Measurements from ENCODE around the gene IRAK3. TPM values are rescaled to one million over a fixed set of nuclear protein-coding genes. Genes with fewer than 3 reads are reported as not detected.

Gene IRAK3
- polyA plus RNA-seq, 1 donor from 2014 or later = 0.31 TPM

DNA sequence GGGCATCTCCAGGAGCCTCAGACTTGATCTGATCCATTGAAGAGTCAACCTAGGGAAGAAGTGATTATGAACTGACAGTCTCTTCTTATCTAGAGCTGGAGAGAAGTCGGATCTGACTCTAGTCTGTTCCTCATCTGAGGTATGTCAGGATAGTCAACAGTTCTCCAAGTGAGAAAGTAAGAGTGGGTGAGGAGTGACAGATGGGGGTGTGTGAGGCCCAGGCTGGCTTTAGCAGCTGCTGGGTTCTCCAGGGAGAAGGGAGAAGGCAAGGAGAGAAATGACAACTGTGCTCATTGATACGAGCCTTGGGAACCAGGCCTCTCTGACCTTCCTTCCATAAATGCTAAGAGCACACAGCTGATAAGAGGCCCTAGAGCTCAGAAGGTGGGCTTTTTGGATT is 53.3 kb downstream of the IRAK3 start:
- Histone ChIP-seq H3K9ac (ENCODE audit: low read length) (no peak overlapping the region), H3K27ac (ENCODE audit: low read length) (no peak overlapping the region)
- no peak for TF ChIP-seq RAD21 (conservative IDR thresholded peaks at IDR 0.05)
- TF ChIP-seq TAF1 (IDR thresholded peaks at IDR 0.05; ENCODE audit: low read depth) = no peak
- TF ChIP-seq, protein P1, sequence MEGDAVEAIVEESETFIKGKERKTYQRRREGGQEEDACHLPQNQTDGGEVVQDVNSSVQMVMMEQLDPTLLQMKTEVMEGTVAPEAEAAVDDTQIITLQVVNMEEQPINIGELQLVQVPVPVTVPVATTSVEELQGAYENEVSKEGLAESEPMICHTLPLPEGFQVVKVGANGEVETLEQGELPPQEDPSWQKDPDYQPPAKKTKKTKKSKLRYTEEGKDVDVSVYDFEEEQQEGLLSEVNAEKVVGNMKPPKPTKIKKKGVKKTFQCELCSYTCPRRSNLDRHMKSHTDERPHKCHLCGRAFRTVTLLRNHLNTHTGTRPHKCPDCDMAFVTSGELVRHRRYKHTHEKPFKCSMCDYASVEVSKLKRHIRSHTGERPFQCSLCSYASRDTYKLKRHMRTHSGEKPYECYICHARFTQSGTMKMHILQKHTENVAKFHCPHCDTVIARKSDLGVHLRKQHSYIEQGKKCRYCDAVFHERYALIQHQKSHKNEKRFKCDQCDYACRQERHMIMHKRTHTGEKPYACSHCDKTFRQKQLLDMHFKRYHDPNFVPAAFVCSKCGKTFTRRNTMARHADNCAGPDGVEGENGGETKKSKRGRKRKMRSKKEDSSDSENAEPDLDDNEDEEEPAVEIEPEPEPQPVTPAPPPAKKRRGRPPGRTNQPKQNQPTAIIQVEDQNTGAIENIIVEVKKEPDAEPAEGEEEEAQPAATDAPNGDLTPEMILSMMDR (IDR thresholded peaks at IDR 0.05; ENCODE audit: poor library complexity, severe bottlenecking) = no peak
- TF ChIP-seq POLR2AphosphoS5 (IDR thresholded peaks at IDR 0.05) = no peak
- no peak for TF ChIP-seq MXI1 (conservative IDR thresholded peaks at IDR 0.05; ENCODE audit: poor library complexity, severe bottlenecking)
- TF ChIP-seq SMC3 (conservative IDR thresholded peaks at IDR 0.05; ENCODE audit: poor library complexity) = no peak
- no peak for TF ChIP-seq EP300 (conservative IDR thresholded peaks at IDR 0.05; ENCODE audit: poor library complexity, severe bottlenecking)
- no peak for TF ChIP-seq EZH2 (IDR thresholded peaks at IDR 0.05; ENCODE audit: borderline replicate concordance, insufficient read depth, low read length, poor library complexity, severe bottlenecking)
- TF ChIP-seq, protein P2, sequence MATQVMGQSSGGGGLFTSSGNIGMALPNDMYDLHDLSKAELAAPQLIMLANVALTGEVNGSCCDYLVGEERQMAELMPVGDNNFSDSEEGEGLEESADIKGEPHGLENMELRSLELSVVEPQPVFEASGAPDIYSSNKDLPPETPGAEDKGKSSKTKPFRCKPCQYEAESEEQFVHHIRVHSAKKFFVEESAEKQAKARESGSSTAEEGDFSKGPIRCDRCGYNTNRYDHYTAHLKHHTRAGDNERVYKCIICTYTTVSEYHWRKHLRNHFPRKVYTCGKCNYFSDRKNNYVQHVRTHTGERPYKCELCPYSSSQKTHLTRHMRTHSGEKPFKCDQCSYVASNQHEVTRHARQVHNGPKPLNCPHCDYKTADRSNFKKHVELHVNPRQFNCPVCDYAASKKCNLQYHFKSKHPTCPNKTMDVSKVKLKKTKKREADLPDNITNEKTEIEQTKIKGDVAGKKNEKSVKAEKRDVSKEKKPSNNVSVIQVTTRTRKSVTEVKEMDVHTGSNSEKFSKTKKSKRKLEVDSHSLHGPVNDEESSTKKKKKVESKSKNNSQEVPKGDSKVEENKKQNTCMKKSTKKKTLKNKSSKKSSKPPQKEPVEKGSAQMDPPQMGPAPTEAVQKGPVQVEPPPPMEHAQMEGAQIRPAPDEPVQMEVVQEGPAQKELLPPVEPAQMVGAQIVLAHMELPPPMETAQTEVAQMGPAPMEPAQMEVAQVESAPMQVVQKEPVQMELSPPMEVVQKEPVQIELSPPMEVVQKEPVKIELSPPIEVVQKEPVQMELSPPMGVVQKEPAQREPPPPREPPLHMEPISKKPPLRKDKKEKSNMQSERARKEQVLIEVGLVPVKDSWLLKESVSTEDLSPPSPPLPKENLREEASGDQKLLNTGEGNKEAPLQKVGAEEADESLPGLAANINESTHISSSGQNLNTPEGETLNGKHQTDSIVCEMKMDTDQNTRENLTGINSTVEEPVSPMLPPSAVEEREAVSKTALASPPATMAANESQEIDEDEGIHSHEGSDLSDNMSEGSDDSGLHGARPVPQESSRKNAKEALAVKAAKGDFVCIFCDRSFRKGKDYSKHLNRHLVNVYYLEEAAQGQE (IDR thresholded peaks at IDR 0.05; ENCODE audit: borderline replicate concordance) = no peak

DNA sequence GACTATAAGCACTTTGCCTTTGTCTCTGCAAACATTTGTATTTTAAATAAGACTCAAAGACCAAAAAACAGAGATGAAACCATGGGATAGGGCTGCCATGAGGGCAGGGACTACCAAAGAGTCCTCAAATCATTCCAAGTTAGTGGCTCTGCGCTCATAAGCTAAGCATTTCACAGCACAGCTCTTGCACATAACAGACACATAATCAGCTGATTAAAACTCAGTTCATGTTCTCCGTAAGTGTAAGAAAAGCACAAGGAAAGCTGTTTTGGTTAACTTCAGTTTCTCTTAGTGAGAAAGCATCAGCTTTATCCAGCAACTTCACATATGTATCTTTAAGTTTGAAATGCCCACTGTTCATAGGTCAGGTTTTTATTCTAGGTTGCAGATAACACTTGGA is 54.9 kb downstream of the IRAK3 start:
- Histone ChIP-seq H3K36me3 (ENCODE audit: insufficient read depth, low read length) (no peaks in the 10 kb centered on the region), H3K79me2 (replicated peaks; ENCODE audit: insufficient read depth, low read length) (no peaks in the 10 kb centered on the region), H4K20me1 (ENCODE audit: insufficient read depth) (no peaks in the 10 kb centered on the region), H3K27ac (ENCODE audit: low read length) (no peak overlapping the region), H3K4me2 (ENCODE audit: low read length) (no peak overlapping the region), H2AFZ (ENCODE audit: low read depth, low read length) (no peak overlapping the region), H3F3A (ENCODE audit: insufficient read depth, low read length, poor library complexity, severe bottlenecking) (no peaks in the 10 kb centered on the region), H3K27me3 (ENCODE audit: insufficient read depth, low read depth, low read length) (no peaks in the 10 kb centered on the region), H3K9me3 (ENCODE audit: low read length) (no peaks in the 10 kb centered on the region), H3K4me3 (ENCODE audit: low read length) (no peak overlapping the region), H3K9ac (ENCODE audit: low read length) (no peak overlapping the region), H3K9me2 (ENCODE audit: insufficient read depth, low read length) (no peaks in the 10 kb centered on the region)
- TF ChIP-seq SMC3 (conservative IDR thresholded peaks at IDR 0.05; ENCODE audit: poor library complexity) (no peak), EZH2 (IDR thresholded peaks at IDR 0.05; ENCODE audit: borderline replicate concordance, insufficient read depth, low read length, poor library complexity, severe bottlenecking) (no peak), RAD21 (conservative IDR thresholded peaks at IDR 0.05) (no peak), MXI1 (conservative IDR thresholded peaks at IDR 0.05; ENCODE audit: poor library complexity, severe bottlenecking) (no peak), EP300 (conservative IDR thresholded peaks at IDR 0.05; ENCODE audit: poor library complexity, severe bottlenecking) (no peak), POLR2AphosphoS5 (IDR thresholded peaks at IDR 0.05) (no peak), TAF1 (IDR thresholded peaks at IDR 0.05; ENCODE audit: low read depth) (no peak)
- TF ChIP-seq, protein P1 (IDR thresholded peaks at IDR 0.05; ENCODE audit: poor library complexity, severe bottlenecking) = no peak
- TF ChIP-seq, protein P2 (IDR thresholded peaks at IDR 0.05; ENCODE audit: borderline replicate concordance) = no peak

More for the DNA sequence above, 53.3 kb downstream of the IRAK3 start:
- Histone ChIP-seq H3K4me2 (ENCODE audit: low read length) (no peak overlapping the region), H3K36me3 (ENCODE audit: insufficient read depth, low read length) (no peaks in the 10 kb centered on the region), H3K9me3 (ENCODE audit: low read length) (no peaks in the 10 kb centered on the region), H3K27me3 (ENCODE audit: insufficient read depth, low read depth, low read length) (no peaks in the 10 kb centered on the region), H3K79me2 (replicated peaks; ENCODE audit: insufficient read depth, low read length) (no peaks in the 10 kb centered on the region), H2AFZ (ENCODE audit: low read depth, low read length) (no peak overlapping the region), H3F3A (ENCODE audit: insufficient read depth, low read length, poor library complexity, severe bottlenecking) (no peaks in the 10 kb centered on the region), H4K20me1 (ENCODE audit: insufficient read depth) (no peaks in the 10 kb centered on the region), H3K4me3 (ENCODE audit: low read length) (no peak overlapping the region), H3K9me2 (ENCODE audit: insufficient read depth, low read length) (no peaks in the 10 kb centered on the region)
